Measurements from ENCODE around the gene CYGB.

The CYGB gene

DNA sequence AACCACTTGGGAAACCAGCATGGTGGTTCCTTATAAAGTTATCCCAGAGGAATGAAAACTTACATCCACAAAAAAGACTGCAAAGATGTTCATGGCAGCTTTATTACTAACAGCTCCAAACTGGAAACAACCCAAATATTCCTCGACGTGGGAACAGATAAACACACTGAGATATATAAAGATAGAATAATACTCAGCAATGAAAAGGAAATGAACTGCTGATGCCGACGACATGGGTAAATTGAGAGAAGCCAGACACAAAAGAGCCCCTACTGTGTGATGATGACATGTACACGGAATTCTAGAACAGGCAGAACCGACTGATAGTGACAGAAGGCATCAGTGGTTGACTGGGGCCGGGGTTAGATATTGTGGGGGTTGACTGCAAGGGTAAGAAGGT, 12.0 kb upstream of the CYGB start:
- no peak overlapping the region for H3K23ac ChIP-seq (ENCODE audit: low read length in 2 of 2)
- H3K9ac ChIP-seq (ENCODE audit: low read length) = peak overlapping the region; percentile 23
- no peak overlapping the region for H3K18ac ChIP-seq (ENCODE audit: low read depth in 1 of 2, low read length in 2 of 2)
- WGBS = 86% methylated on average over 5 of the region's 7 CpGs
- H2BK5ac ChIP-seq (ENCODE audit: low read depth, low read length, poor library complexity, severe bottlenecking) = no peak overlapping the region
- peaks cover 0 to 9% of the 10 kb centered on the region in 2 experiments for H3K36me3 ChIP-seq (ENCODE audit: control insufficient read depth in 1 of 2, insufficient read depth in 2 of 2, low read depth in 1 of 2, low read length in 2 of 2)
- H3K4me3 ChIP-seq (ENCODE audit: insufficient read depth in 1 of 2, low read depth in 1 of 2, low read length in 2 of 2) = no peak overlapping the region
- H2BK15ac ChIP-seq (ENCODE audit: low read depth, poor library complexity, severe bottlenecking) = no peak overlapping the region
- H4K8ac ChIP-seq (ENCODE audit: low read length) = no peak overlapping the region
- no peak overlapping the region for H2BK120ac ChIP-seq (ENCODE audit: low read depth, low read length)
- H3K4me2 ChIP-seq (ENCODE audit: low read length, poor library complexity, severe bottlenecking) = no peak overlapping the region
- no peak for DNase-seq
- no peak overlapping the region for H2AK5ac ChIP-seq (ENCODE audit: low read length, severe bottlenecking)
- H3K27me3 ChIP-seq (ENCODE audit: control insufficient read depth in 1 of 2, insufficient read depth in 1 of 2, low read length in 2 of 2) = no peaks in the 10 kb centered on the region
- H3K14ac ChIP-seq (ENCODE audit: low read length in 2 of 2) = no peak overlapping the region
- H2BK12ac ChIP-seq (ENCODE audit: low read length in 2 of 2) = peak overlapping the region in 1 of 2 experiments; percentile 42
- H2AFZ ChIP-seq (ENCODE audit: low read depth, low read length) = no peak overlapping the region
- H3K4ac ChIP-seq (ENCODE audit: low read depth in 1 of 2, low read length in 2 of 2) = no peak overlapping the region
- no peaks in the 10 kb centered on the region for H3K79me1 ChIP-seq (replicated peaks; ENCODE audit: low read length, poor library complexity, severe bottlenecking)
- H3K27ac ChIP-seq (ENCODE audit: low read length, poor library complexity, severe bottlenecking) = no peak overlapping the region
- no peak overlapping the region for H4K91ac ChIP-seq (ENCODE audit: low read length)
- no peaks in the 10 kb centered on the region for H3K9me3 ChIP-seq (ENCODE audit: control insufficient read depth, low read length)
- peaks cover 33% of the 10 kb centered on the region for H3K4me1 ChIP-seq (ENCODE audit: control insufficient read depth, insufficient read depth, low read depth, low read length)

- H3K27me3 ChIP-seq (ENCODE audit: control insufficient read depth in 1 of 2, insufficient read depth in 1 of 2, low read length in 2 of 2) = no peaks in the 10 kb centered on the region
- H3K79me1 ChIP-seq (replicated peaks; ENCODE audit: low read length, poor library complexity, severe bottlenecking) = no peaks in the 10 kb centered on the region
- no peak overlapping the region for H3K4ac ChIP-seq (ENCODE audit: low read depth in 1 of 2, low read length in 2 of 2)
- no peak overlapping the region for H2BK5ac ChIP-seq (ENCODE audit: low read depth, low read length, poor library complexity, severe bottlenecking)
- peaks cover 34% of the 10 kb centered on the region for H3K4me1 ChIP-seq (ENCODE audit: control insufficient read depth, insufficient read depth, low read depth, low read length)
- H3K36me3 ChIP-seq (ENCODE audit: control insufficient read depth in 1 of 2, insufficient read depth in 2 of 2, low read depth in 1 of 2, low read length in 2 of 2) = peaks cover 0 to 9% of the 10 kb centered on the region in 2 experiments
- no peak overlapping the region for H2BK120ac ChIP-seq (ENCODE audit: low read depth, low read length)
- no peak overlapping the region for H3K27ac ChIP-seq (ENCODE audit: low read length, poor library complexity, severe bottlenecking)
- H2BK12ac ChIP-seq (ENCODE audit: low read length in 2 of 2) = peak overlapping the region in 1 of 2 experiments; percentile 42
- no peak overlapping the region for H3K23ac ChIP-seq (ENCODE audit: low read length in 2 of 2)
- no peak overlapping the region for H4K91ac ChIP-seq (ENCODE audit: low read length)
- H3K18ac ChIP-seq (ENCODE audit: low read depth in 1 of 2, low read length in 2 of 2) = no peak overlapping the region
- no peak overlapping the region for H3K4me3 ChIP-seq (ENCODE audit: insufficient read depth in 1 of 2, low read depth in 1 of 2, low read length in 2 of 2)
- no peak overlapping the region for H2BK15ac ChIP-seq (ENCODE audit: low read depth, poor library complexity, severe bottlenecking)
- H3K9me3 ChIP-seq (ENCODE audit: control insufficient read depth, low read length) = no peaks in the 10 kb centered on the region
- no peak overlapping the region for H3K14ac ChIP-seq (ENCODE audit: low read length in 2 of 2)
- peak overlapping the region; percentile 38 for H3K9ac ChIP-seq (ENCODE audit: low read length)
- no peak for DNase-seq
- H4K8ac ChIP-seq (ENCODE audit: low read length) = no peak overlapping the region
- 96% methylated on average over 8 of the region's 9 CpGs for WGBS
- H2AFZ ChIP-seq (ENCODE audit: low read depth, low read length) = no peak overlapping the region
- H2AK5ac ChIP-seq (ENCODE audit: low read length, severe bottlenecking) = no peak overlapping the region
- H3K4me2 ChIP-seq (ENCODE audit: low read length, poor library complexity, severe bottlenecking) = no peak overlapping the region
These were observed 11.7 kb upstream of the CYGB start for GRCh38 chr17:76549215-76549518.

- no peak overlapping the region for H2BK5ac ChIP-seq (ENCODE audit: low read depth, low read length, poor library complexity, severe bottlenecking)
- H3K23ac ChIP-seq (ENCODE audit: low read length in 2 of 2) = no peak overlapping the region
- 73% methylated on average over 9 of the region's 9 CpGs for whole genome bisulfite sequencing
These were observed 11.1 kb upstream of the CYGB start for GRCh38 chr17:76548378-76549214.

DNA sequence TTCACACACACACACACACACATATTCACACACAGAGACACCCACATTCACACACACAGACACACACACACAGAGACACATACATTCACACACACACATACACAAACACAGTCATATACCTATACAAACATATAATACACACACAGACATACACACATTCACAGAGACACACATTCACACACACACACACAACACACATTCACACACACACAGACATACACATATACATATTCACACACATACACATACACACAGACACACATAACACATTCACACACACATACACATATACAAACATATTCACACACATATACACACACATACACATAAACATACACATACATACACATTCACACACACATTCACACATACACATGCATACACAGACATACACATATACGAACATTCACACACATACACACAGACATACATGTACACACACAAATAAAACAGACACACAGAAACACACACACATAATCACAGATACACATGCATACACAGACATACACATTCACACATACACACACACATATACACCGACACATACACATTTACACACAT, 10.2 kb upstream of the CYGB start:
- no peak overlapping the region for H3K4ac ChIP-seq (ENCODE audit: low read depth in 1 of 2, low read length in 2 of 2)
- 95% methylated on average over 2 of the region's 2 CpGs for WGBS
- peaks cover 36% of the 10 kb centered on the region for H3K4me1 ChIP-seq (ENCODE audit: control insufficient read depth, insufficient read depth, low read depth, low read length)
- H3K4me2 ChIP-seq (ENCODE audit: low read length, poor library complexity, severe bottlenecking) = no peak overlapping the region
- no peak for DNase-seq
- H2AK5ac ChIP-seq (ENCODE audit: low read length, severe bottlenecking) = no peak overlapping the region
- no peak overlapping the region for H3K27ac ChIP-seq (ENCODE audit: low read length, poor library complexity, severe bottlenecking)
- no peak overlapping the region for H3K9ac ChIP-seq (ENCODE audit: low read length)
- no peak overlapping the region for H2BK15ac ChIP-seq (ENCODE audit: low read depth, poor library complexity, severe bottlenecking)
- H3K79me1 ChIP-seq (replicated peaks; ENCODE audit: low read length, poor library complexity, severe bottlenecking) = no peaks in the 10 kb centered on the region
- H4K8ac ChIP-seq (ENCODE audit: low read length) = no peak overlapping the region
- H2BK5ac ChIP-seq (ENCODE audit: low read depth, low read length, poor library complexity, severe bottlenecking) = no peak overlapping the region
- no peaks in the 10 kb centered on the region for H3K9me3 ChIP-seq (ENCODE audit: control insufficient read depth, low read length)
- H2BK12ac ChIP-seq (ENCODE audit: low read length in 2 of 2) = peak overlapping the region in 1 of 2 experiments; percentile 84
- H3K4me3 ChIP-seq (ENCODE audit: insufficient read depth in 1 of 2, low read depth in 1 of 2, low read length in 2 of 2) = no peak overlapping the region
- no peak overlapping the region for H2AFZ ChIP-seq (ENCODE audit: low read depth, low read length)
- no peak overlapping the region for H3K14ac ChIP-seq (ENCODE audit: low read length in 2 of 2)
- no peak overlapping the region for H2BK120ac ChIP-seq (ENCODE audit: low read depth, low read length)
- H4K91ac ChIP-seq (ENCODE audit: low read length) = no peak overlapping the region
- H3K36me3 ChIP-seq (ENCODE audit: control insufficient read depth in 1 of 2, insufficient read depth in 2 of 2, low read depth in 1 of 2, low read length in 2 of 2) = peaks cover 0 to 6% of the 10 kb centered on the region in 2 experiments
- H3K18ac ChIP-seq (ENCODE audit: low read depth in 1 of 2, low read length in 2 of 2) = peak overlapping the region in 1 of 2 experiments; percentile 75
- H3K23ac ChIP-seq (ENCODE audit: low read length in 2 of 2) = peak overlapping the region in 1 of 2 experiments; percentile 61
- H3K27me3 ChIP-seq (ENCODE audit: control insufficient read depth in 1 of 2, insufficient read depth in 1 of 2, low read length in 2 of 2) = peaks cover 0 to 3% of the 10 kb centered on the region in 2 experiments

More at GRCh38 chr17:76548378-76549214, 11.1 kb upstream of the CYGB start:
- H3K4ac ChIP-seq (ENCODE audit: low read depth in 1 of 2, low read length in 2 of 2) = peak overlapping the region; percentile 2 to 3
- H4K91ac ChIP-seq (ENCODE audit: low read length) = peak overlapping the region; percentile 22
- H3K9me3 ChIP-seq (ENCODE audit: control insufficient read depth, low read length) = no peaks in the 10 kb centered on the region
- peak overlapping the region; percentile 18 to 56 for H2BK12ac ChIP-seq (ENCODE audit: low read length in 2 of 2)
- no peak overlapping the region for H3K27ac ChIP-seq (ENCODE audit: low read length, poor library complexity, severe bottlenecking)
- no peak overlapping the region for H3K4me2 ChIP-seq (ENCODE audit: low read length, poor library complexity, severe bottlenecking)
- no peak overlapping the region for H3K4me3 ChIP-seq (ENCODE audit: insufficient read depth in 1 of 2, low read depth in 1 of 2, low read length in 2 of 2)
- no peak overlapping the region for H2AK5ac ChIP-seq (ENCODE audit: low read length, severe bottlenecking)
- peaks cover 38% of the 10 kb centered on the region for H3K4me1 ChIP-seq (ENCODE audit: control insufficient read depth, insufficient read depth, low read depth, low read length)
- H4K8ac ChIP-seq (ENCODE audit: low read length) = no peak overlapping the region
- no peaks in the 10 kb centered on the region for H3K79me1 ChIP-seq (replicated peaks; ENCODE audit: low read length, poor library complexity, severe bottlenecking)
- H3K14ac ChIP-seq (ENCODE audit: low read length in 2 of 2) = no peak overlapping the region
- peak overlapping the region; percentile 38 for H3K9ac ChIP-seq (ENCODE audit: low read length)
- DNase-seq = peak; percentile 15
- H3K18ac ChIP-seq (ENCODE audit: low read depth in 1 of 2, low read length in 2 of 2) = peak overlapping the region in 1 of 2 experiments; percentile 18
- peaks cover 0 to 9% of the 10 kb centered on the region in 2 experiments for H3K36me3 ChIP-seq (ENCODE audit: control insufficient read depth in 1 of 2, insufficient read depth in 2 of 2, low read depth in 1 of 2, low read length in 2 of 2)
- H3K27me3 ChIP-seq (ENCODE audit: control insufficient read depth in 1 of 2, insufficient read depth in 1 of 2, low read length in 2 of 2) = no peaks in the 10 kb centered on the region
- H2AFZ ChIP-seq (ENCODE audit: low read depth, low read length) = no peak overlapping the region
- H2BK120ac ChIP-seq (ENCODE audit: low read depth, low read length) = no peak overlapping the region
- peak overlapping the region; percentile 19 for H2BK15ac ChIP-seq (ENCODE audit: low read depth, poor library complexity, severe bottlenecking)

Data from mesenchymal stem cell (in vitro differentiated cells and primary cell).